Panc1 (cell line): ENCODE measurements around the gene DOK7. TPM values are rescaled to one million over a fixed set of nuclear protein-coding genes. Genes with fewer than 3 reads are reported as not detected.

Experiments
- ATAC-seq: fragments of 200-7000 bp; cut with Tn5 transposase; 2 replicates; pipeline ENCODE4 v1.9.1; 2020; ENCODE audit warnings: mild to moderate bottlenecking, moderate library complexity
- BruUV-seq: library from RNA; stranded (reverse); fragments of 400-500 nt; replicated peaks from 2 replicates; lab custom pipeline; 2021; lab: Mats Ljungman, UMichigan
- CTCF ChIA-PET: fragments of 300-600 bp; sonication (Branson Sonifier 250); formaldehyde crosslinking; loops from one replicate; lab custom pipeline; 2022; ENCODE audit warnings: antibody characterized with exemption; lab: Charles Lee
- POLR2A ChIA-PET: fragments of 300-600 bp; sonication (Branson Sonifier 250); formaldehyde crosslinking; loops from one replicate; lab custom pipeline; 2022; ENCODE audit warnings: antibody characterized with exemption; lab: Charles Lee
- DNase-seq: peaks from one replicate; pipeline ENCODE4 v3.0.0-alpha.2; 2010; ENCODE audit warnings: low read depth, low spot score
- H3K27ac ChIP-seq: 2 replicates; pipeline ENCODE4 v1.5.1; 2011; ENCODE audit warnings: mild to moderate bottlenecking, low read length, inconsistent platforms
- H3K27me3 ChIP-seq: fragments of 200-500 bp; sonication (Bioruptor generic); 2 replicates; pipeline ENCODE4 v1.6.0; 2014; ENCODE audit warnings: low read length, inconsistent platforms; ENCODE audit not compliant: control insufficient read depth, insufficient read depth
- H3K36me3 ChIP-seq: fragments of 200-500 bp; sonication (Bioruptor generic); 2 replicates; pipeline ENCODE4 v1.5.1; 2014; ENCODE audit warnings: inconsistent platforms, mild to moderate bottlenecking, low read length, moderate library complexity; ENCODE audit not compliant: control insufficient read depth, insufficient read depth
- H3K4me1 ChIP-seq: 2 replicates; pipeline ENCODE4 v1.5.1; 2011; ENCODE audit warnings: inconsistent platforms, mild to moderate bottlenecking, low read length, moderate library complexity; ENCODE audit not compliant: control insufficient read depth, insufficient read depth
- H3K4me3 ChIP-seq, 2 experiments: 2 replicates each; pipeline ENCODE4 v1.5.1; 2011 to 2012; ENCODE audit warnings: low read depth in 2 of 2, low read length in 2 of 2, mild to moderate bottlenecking in 2 of 2, inconsistent platforms in 1 of 2, moderate library complexity in 1 of 2
- H3K9me3 ChIP-seq: fragments of 200-500 bp; sonication (Bioruptor generic); 2 replicates; pipeline ENCODE4 v1.5.1; 2014; ENCODE audit warnings: low read depth, mild to moderate bottlenecking, inconsistent platforms, low read length, moderate library complexity; ENCODE audit not compliant: control insufficient read depth, insufficient read depth
- POLR2AphosphoS5 ChIP-seq: IDR thresholded peaks from 2 replicates; pipeline ENCODE4 v1.6.1; 2012; ENCODE audit warnings: mild to moderate bottlenecking, low read depth, low read length, moderate library complexity
- SIN3A ChIP-seq: IDR thresholded peaks from 2 replicates; pipeline ENCODE4 v1.6.1; 2012; ENCODE audit warnings: low read depth, mild to moderate bottlenecking, low read length, moderate library complexity, borderline replicate concordance; ENCODE audit not compliant: insufficient read depth
- TCF7L2 ChIP-seq: IDR thresholded peaks from 2 replicates; pipeline ENCODE4 v1.6.1; 2011; ENCODE audit warnings: mild to moderate bottlenecking, low read depth, low read length, inconsistent platforms
- in situ Hi-C: cut with HindIII; loops from 2 replicates; pipeline ENCODE4 v1.10.0; 2016; ENCODE audit warnings: low sequenced_read_pairs, low pct_unique_long_range_greater_than_20kb
- intact Hi-C: fragments of 100-400 bp; cut with micrococcal nuclease; formaldehyde crosslinking; loops from one replicate; pipeline ENCODE4 v1.10.0; 2022; ENCODE audit not compliant: unreplicated experiment
- total RNA-seq: library from RNA; stranded (reverse); gene quantifications from one replicate; pipeline ENCODE4 v1.2.1, GENCODE V29; 2021; ENCODE audit not compliant: unreplicated experiment
- TF ChIP-seq, protein P1 (sequence below): fragments of 450-650 bp; IDR thresholded peaks from 2 replicates; pipeline ENCODE4 v1.5.1; 2017; ENCODE audit warnings: mild to moderate bottlenecking
- TF ChIP-seq, protein P2 (sequence below), 2 experiments: IDR thresholded peaks; 2 replicates each; pipeline ENCODE4 v1.6.1; 2011 to 2012; ENCODE audit warnings: low read depth in 2 of 2, control low read depth in 1 of 2, low read length in 1 of 2, mild to moderate bottlenecking in 1 of 2, moderate library complexity in 1 of 2; ENCODE audit not compliant: insufficient read depth in 1 of 2

DOK7 gene
- total RNA-seq, 1 experiment from 2014 or later: 2.4 TPM

DNA sequence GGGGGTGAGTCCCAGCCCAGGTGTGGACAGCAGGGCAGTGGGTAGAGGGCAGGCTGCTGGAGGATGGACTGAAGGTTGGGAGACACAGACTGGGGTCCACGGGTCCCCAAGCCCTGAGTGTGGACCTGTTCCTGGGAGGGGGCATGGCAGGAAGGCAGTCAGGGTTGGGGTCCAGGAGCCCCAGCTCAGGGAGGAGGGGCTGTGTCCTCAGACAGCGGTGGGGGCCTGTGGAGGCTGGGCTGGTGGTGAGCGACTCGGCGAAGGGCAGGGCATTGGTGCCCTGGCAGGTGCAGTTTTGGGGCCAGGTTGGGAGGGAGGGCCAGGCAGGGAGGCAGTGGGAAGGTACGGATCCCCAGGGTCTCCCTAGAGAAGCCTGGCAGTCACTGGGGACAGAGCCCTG, 34.0 kb downstream of the DOK7 start:
- ATAC-seq (no peak), DNase-seq (no peak)
- Histone ChIP-seq H3K4me3 (no peak overlapping the region), H3K27me3 (no peaks in the 10 kb centered on the region), H3K36me3 (no peaks in the 10 kb centered on the region), H3K27ac (no peak overlapping the region), H3K9me3 (no peaks in the 10 kb centered on the region), H3K4me1 (no peaks in the 10 kb centered on the region)
- POLR2A ChIA-PET: no interaction called here
- in situ Hi-C loops (no loop called here), intact Hi-C loops (no loop called here)
- CTCF ChIA-PET: no interaction called here
- BruUV-seq: no TSS peak
- TF ChIP-seq TCF7L2 (no peak), POLR2AphosphoS5 (no peak), SIN3A (no peak)
- TF ChIP-seq, protein P1, sequence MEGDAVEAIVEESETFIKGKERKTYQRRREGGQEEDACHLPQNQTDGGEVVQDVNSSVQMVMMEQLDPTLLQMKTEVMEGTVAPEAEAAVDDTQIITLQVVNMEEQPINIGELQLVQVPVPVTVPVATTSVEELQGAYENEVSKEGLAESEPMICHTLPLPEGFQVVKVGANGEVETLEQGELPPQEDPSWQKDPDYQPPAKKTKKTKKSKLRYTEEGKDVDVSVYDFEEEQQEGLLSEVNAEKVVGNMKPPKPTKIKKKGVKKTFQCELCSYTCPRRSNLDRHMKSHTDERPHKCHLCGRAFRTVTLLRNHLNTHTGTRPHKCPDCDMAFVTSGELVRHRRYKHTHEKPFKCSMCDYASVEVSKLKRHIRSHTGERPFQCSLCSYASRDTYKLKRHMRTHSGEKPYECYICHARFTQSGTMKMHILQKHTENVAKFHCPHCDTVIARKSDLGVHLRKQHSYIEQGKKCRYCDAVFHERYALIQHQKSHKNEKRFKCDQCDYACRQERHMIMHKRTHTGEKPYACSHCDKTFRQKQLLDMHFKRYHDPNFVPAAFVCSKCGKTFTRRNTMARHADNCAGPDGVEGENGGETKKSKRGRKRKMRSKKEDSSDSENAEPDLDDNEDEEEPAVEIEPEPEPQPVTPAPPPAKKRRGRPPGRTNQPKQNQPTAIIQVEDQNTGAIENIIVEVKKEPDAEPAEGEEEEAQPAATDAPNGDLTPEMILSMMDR: no peak

DNA sequence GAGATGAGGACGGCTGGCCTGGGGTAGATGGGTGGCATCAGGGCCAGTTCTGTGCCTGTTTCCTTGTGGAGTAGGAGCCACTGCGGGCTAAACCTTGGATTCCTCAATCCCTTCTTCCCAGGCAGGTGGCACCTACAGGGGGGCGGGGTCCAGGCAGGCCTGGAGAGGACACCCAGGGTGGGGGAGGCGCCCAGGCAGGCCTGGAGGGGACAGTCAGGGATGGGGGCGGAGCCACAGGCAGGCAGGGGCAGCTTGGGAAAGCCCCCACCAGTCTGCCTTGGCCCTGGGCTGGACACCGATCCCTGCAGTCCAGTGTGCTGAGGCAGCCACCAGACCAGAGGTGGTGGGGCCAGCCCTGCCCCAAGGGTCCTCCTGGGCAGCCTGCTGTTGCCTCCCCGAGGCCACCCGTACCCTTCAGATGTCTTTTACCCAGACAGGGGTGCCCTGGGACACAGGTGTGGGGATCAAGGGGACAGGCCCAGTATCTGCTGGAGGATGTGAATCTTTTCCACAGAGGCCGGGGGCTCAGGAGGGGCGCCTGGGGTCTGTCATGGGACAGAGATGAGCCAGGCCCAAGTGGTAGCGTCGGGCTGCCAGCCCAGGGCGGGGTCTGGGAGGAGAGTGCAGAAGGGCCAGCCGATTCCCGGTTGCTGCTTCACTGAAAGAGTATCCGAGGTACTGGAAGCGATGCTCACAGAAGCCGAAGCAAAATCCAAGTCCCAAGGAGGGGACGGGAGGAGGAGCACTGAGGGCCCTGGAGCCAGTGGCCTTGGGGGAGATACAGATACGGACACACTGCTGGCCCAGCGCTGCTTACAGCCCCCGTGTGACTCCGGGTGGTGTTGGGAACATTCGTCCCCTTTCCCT, 34.6 kb downstream of the DOK7 start:
- H3K4me1 ChIP-seq: no peaks in the 10 kb centered on the region
- H3K27ac ChIP-seq: no peak overlapping the region
- ATAC-seq: no peak; the same call in 1 of the 2 replicates
- no peaks in the 10 kb centered on the region for H3K27me3 ChIP-seq
- BruUV-seq: no TSS peak
- in situ Hi-C loops (no loop called here), intact Hi-C loops (no loop called here)
- H3K36me3 ChIP-seq: no peaks in the 10 kb centered on the region
- ChIA-PET POLR2A (no interaction called here), CTCF (no interaction called here)
- no peaks in the 10 kb centered on the region for H3K9me3 ChIP-seq
- H3K4me3 ChIP-seq: no peak overlapping the region
- no peak for TF ChIP-seq SIN3A
- TF ChIP-seq, protein P1: no peak
- no peak for TF ChIP-seq TCF7L2
- no peak for TF ChIP-seq POLR2AphosphoS5
- TF ChIP-seq, protein P2, sequence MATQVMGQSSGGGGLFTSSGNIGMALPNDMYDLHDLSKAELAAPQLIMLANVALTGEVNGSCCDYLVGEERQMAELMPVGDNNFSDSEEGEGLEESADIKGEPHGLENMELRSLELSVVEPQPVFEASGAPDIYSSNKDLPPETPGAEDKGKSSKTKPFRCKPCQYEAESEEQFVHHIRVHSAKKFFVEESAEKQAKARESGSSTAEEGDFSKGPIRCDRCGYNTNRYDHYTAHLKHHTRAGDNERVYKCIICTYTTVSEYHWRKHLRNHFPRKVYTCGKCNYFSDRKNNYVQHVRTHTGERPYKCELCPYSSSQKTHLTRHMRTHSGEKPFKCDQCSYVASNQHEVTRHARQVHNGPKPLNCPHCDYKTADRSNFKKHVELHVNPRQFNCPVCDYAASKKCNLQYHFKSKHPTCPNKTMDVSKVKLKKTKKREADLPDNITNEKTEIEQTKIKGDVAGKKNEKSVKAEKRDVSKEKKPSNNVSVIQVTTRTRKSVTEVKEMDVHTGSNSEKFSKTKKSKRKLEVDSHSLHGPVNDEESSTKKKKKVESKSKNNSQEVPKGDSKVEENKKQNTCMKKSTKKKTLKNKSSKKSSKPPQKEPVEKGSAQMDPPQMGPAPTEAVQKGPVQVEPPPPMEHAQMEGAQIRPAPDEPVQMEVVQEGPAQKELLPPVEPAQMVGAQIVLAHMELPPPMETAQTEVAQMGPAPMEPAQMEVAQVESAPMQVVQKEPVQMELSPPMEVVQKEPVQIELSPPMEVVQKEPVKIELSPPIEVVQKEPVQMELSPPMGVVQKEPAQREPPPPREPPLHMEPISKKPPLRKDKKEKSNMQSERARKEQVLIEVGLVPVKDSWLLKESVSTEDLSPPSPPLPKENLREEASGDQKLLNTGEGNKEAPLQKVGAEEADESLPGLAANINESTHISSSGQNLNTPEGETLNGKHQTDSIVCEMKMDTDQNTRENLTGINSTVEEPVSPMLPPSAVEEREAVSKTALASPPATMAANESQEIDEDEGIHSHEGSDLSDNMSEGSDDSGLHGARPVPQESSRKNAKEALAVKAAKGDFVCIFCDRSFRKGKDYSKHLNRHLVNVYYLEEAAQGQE (IDR thresholded peaks at IDR 0.05; ENCODE audit: insufficient read depth in 1 of 2, low read depth in 2 of 2, low read length in 1 of 2): no peak
- DNase-seq: no peak
